Measurements from ENCODE around the gene PIH1D1. TPM values are rescaled to one million over a fixed set of nuclear protein-coding genes. Genes with fewer than 3 reads are reported as not detected.

The PIH1D1 gene
- total RNA-seq, 4 donors from 2014 or later, result 96.2 to 229 (median 115) TPM

DNA sequence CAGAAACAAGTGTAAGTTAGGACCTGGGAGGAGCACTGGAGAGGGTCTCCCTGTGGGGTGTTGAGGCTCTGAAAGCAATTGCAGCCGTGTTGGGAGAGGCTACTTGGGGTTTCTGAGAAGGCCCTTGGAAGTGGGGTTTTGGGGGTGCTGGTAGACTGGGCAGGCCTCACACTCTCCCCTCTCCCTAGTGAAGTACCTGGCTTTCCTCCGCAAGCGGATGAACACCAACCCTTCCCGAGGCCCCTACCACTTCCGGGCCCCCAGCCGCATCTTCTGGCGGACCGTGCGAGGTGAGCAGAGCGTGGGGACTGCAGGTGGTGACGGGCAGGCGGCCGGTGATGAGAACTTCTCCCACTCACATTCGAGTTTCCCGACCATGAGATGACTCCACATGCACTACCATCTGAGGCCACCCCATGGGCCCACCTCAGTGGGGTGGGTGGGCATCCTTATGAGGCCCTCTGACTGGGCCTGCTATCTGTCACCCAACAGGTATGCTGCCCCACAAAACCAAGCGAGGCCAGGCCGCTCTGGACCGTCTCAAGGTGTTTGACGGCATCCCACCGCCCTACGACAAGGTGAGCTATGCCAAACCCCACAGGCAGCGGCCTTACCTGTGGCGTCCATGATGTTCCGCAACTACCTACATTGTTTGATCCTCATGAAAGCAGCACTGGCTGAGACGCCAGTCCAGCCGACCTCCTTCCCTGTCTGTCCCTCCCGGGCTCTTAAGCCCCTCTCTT, 38.8 kb upstream of the PIH1D1 start:
- H3K36me3 ChIP-seq, result peaks cover 0 to 37% (median 0%) of the 10 kb centered on the region in 3 donors
- DNase-seq, result no peak
- no peaks in the 10 kb centered on the region for H3K27me3 ChIP-seq
- peak overlapping the region in 1 of 4 donors; percentile 95 for H3K4me3 ChIP-seq
- TF ChIP-seq, protein P1, sequence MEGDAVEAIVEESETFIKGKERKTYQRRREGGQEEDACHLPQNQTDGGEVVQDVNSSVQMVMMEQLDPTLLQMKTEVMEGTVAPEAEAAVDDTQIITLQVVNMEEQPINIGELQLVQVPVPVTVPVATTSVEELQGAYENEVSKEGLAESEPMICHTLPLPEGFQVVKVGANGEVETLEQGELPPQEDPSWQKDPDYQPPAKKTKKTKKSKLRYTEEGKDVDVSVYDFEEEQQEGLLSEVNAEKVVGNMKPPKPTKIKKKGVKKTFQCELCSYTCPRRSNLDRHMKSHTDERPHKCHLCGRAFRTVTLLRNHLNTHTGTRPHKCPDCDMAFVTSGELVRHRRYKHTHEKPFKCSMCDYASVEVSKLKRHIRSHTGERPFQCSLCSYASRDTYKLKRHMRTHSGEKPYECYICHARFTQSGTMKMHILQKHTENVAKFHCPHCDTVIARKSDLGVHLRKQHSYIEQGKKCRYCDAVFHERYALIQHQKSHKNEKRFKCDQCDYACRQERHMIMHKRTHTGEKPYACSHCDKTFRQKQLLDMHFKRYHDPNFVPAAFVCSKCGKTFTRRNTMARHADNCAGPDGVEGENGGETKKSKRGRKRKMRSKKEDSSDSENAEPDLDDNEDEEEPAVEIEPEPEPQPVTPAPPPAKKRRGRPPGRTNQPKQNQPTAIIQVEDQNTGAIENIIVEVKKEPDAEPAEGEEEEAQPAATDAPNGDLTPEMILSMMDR (IDR thresholded peaks at IDR 0.05), result no peak
- no peak for TF ChIP-seq POLR2A (IDR thresholded peaks at IDR 0.05)
- H3K27ac ChIP-seq, result peak overlapping the region in 3 of 4 donors; percentile 94 to 95 (median 95)
- H3K9me3 ChIP-seq, result no peaks in the 10 kb centered on the region
- peaks cover 0 to 33% (median 19%) of the 10 kb centered on the region in 4 donors for H3K4me1 ChIP-seq

DNA sequence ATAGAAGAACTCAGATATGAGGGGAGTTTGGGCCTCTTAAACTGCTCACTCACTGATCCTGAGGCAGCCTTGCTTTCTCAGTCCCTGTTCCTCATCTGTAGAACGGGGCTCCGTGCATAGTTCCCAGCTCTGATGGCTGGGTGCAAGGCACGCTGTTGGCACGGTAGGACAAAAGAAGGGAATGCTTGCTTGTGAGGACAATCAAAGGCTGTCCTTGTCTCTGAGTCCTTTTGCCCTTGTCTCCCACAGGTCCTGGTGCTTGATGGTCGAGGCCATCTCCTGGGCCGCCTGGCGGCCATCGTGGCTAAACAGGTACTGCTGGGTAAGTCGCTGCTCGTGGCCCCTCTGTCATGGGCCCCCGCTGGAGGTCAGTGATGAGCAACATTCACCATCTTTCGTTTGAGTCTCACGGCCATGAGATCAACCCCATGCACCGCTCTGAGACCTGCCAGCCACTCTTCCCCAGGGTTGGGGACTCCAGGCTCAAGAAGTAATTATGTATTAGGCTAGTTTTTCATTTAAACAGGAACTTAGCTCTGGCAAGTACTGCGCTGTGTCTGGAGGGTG, 38.1 kb upstream of the PIH1D1 start:
- Histone ChIP-seq H3K9me3 (no peaks in the 10 kb centered on the region), H3K27ac (peak overlapping the region; percentile 92 to 95 (median 94)), H3K27me3 (no peaks in the 10 kb centered on the region), H3K4me3 (peak overlapping the region; percentile 94 to 99 (median 96)), H3K4me1 (peaks cover 0 to 26% (median 19%) of the 10 kb centered on the region in 4 donors), H3K36me3 (peaks cover 0 to 37% (median 0%) of the 10 kb centered on the region in 3 donors)
- TF ChIP-seq, protein P1 (IDR thresholded peaks at IDR 0.05), result peak; percentile 19 to 41 (median 36)
- TF ChIP-seq POLR2A (IDR thresholded peaks at IDR 0.05), result no peak
- DNase-seq, result peak in 2 of 3 donors; percentile 68 to 76

DNA sequence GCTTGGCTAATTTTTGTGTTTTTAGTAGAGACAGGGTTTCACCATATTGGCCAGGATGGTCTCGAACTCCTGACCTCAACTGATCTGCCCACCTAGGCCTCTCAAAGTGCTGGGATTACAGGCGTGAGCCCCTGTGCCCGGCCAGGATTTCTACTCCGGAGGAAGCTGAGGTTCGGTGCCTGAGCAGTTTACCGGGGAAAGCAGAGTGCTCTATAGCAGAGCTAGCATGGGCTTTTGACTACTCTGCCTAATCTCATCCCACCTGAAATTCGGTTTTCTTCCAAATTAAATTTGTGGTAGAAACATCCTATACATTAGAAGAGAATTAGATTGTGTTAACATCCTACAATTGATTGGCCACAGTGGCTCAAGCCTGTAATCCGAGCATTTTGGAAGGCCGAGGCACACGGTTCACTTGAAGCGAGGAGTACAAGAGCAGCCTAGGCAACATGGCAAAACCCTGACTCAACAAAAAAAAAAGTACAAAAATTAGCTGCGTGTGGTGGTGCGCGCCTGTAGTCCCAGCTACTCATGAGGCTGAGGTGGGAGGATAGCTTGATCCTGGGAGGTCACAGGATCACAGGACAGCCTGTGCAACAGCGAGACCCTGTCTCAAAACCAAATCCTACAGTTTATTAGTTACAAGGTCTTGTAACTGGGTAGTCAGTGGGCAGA, 37.4 kb upstream of the PIH1D1 start:
- peaks cover 0 to 37% (median 0%) of the 10 kb centered on the region in 3 donors for H3K36me3 ChIP-seq
- no peak for TF ChIP-seq POLR2A (IDR thresholded peaks at IDR 0.05)

DNA sequence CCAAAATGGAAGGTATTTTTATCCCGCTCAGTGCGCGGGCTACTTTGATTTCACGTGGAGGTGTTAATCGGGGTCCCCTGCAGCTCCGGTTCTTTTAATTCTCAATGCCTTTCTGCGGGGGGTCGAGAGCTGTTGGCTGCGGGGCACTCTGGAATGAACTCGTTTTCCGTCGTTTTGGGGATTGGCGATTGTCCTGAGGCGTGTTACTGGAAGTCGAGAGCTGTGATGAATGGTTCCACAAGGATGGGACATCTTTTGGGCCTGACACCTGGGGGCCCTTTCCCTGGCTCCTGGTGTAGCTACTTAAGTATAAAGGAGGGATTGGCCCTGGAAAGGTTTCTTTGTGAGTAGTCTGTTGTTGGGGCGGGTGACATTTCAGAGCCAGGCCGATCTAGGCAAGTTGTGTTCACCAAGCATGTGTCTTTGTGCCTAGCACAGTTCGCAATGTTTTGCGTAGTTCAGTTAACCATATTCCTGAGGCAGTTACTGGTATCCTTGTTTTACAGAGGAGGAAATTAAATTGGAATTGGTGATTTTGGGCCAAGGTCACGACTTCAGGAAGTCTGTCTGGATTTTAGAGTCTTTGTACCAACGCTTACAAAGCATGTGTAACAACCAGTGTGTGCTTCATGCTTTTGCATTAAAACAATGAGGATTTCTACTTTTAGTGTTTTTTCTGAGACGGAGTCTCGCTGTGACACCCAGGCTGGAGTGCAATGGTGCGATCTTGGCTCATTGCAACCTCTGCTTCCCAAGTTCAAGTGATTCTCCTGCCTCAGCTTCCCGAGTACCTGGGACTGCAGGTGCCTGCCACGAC, 36.6 kb upstream of the PIH1D1 start:
- TF ChIP-seq POLR2A (IDR thresholded peaks at IDR 0.05), result no peak
- TF ChIP-seq, protein P1 (IDR thresholded peaks at IDR 0.05), result no peak
- peaks cover 0 to 37% (median 0%) of the 10 kb centered on the region in 3 donors for H3K36me3 ChIP-seq
- peaks cover 0 to 26% (median 19%) of the 10 kb centered on the region in 4 donors for H3K4me1 ChIP-seq
- H3K27me3 ChIP-seq, result no peaks in the 10 kb centered on the region
- peak overlapping the region; percentile 94 to 99 (median 96) for H3K4me3 ChIP-seq
- no peaks in the 10 kb centered on the region for H3K9me3 ChIP-seq
- peak overlapping the region; percentile 92 to 95 (median 94) for H3K27ac ChIP-seq
- no peak for DNase-seq

More for the DNA sequence above, 37.4 kb upstream of the PIH1D1 start:
- no peaks in the 10 kb centered on the region for H3K9me3 ChIP-seq
- H3K4me3 ChIP-seq, result peak overlapping the region; percentile 94 to 99 (median 96)
- peak overlapping the region; percentile 92 to 95 (median 94) for H3K27ac ChIP-seq
- DNase-seq, result no peak
- H3K4me1 ChIP-seq, result peaks cover 0 to 26% (median 19%) of the 10 kb centered on the region in 4 donors
- no peaks in the 10 kb centered on the region for H3K27me3 ChIP-seq

DNA sequence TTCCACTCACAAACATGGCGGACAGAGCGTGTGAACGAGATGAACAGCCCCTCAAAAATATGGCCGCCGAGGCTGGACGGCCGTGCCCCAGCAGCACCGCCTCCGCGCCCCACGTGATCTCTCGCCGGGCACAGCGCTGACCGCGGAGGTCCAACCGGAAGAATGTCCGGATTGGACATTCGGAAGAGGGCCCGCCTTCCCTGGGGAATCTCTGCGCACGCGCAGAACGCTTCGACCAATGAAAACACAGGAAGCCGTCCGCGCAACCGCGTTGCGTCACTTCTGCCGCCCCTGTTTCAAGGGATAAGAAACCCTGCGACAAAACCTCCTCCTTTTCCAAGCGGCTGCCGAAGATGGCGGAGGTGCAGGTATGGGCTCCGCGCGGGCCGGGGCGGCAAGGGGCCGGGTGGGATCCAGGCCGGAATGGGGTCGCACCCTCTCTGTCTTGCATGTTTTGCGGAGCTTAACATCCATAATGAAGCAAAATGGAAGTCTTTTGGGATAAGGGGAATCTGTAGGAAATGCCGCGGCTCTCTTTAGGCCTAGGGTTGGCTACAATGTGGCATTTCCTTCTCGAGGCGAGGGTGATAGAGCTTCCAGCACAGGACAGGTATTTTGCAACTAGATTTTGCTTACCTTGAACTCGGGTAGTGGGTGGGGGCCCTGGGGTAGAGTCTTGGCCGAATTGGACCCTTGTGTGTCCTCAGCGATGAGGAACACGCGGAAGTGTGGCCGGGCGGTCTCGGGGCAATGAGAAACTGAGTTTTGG, 35.8 kb upstream of the PIH1D1 start, which contains the start of gene RPL13A:
RPL13A (plus strand) TSS at position 332 of the 769 bp plus-strand sequence; CDS start at position 354, 22 bp downstream.
- Histone ChIP-seq H3K27ac (peak within 1 kb of the TSS; percentile 92 to 95 (median 94)), H3K4me3 (peak within 1 kb of the TSS; percentile 94 to 99 (median 96)), H3K36me3 (peaks cover 0 to 32% (median 0%) of the 10 kb centered on the region in 3 donors), H3K9me3 (no peaks in the 10 kb centered on the region), H3K27me3 (no peaks in the 10 kb centered on the region), H3K4me1 (peaks cover 0 to 26% (median 19%) of the 10 kb centered on the region in 4 donors)
- peak; percentile 99 to 100 (median 100) for DNase-seq
- peak; percentile 99 for TF ChIP-seq POLR2A (IDR thresholded peaks at IDR 0.05)
- TF ChIP-seq, protein P1 (IDR thresholded peaks at IDR 0.05), result peak in 1 of 6 experiments; percentile 6
